Astrocyte (in vitro differentiated cells and primary cell): ENCODE data around the gene ZNF879. TPM values are rescaled to one million over a fixed set of nuclear protein-coding genes. Genes with fewer than 3 reads are reported as not detected.

Experiments
- DNase-seq: peaks from one replicate; pipeline ENCODE4 v3.0.0-alpha.2; 2010; ENCODE audit warnings: low read depth
- FAIRE-seq: peaks from 2 replicates; lab custom pipeline; 2011; peaks lifted over from hg19 to GRCh38; lab: Jason Lieb, UNC
- H2AFZ ChIP-seq: 2 replicates; pipeline ENCODE4 v1.6.0; 2012; ENCODE audit warnings: low read depth, low read length, inconsistent platforms
- H3K27ac ChIP-seq: 2 replicates; pipeline ENCODE4 v1.5.1; 2011; ENCODE audit warnings: low read depth, low read length, inconsistent platforms
- H3K27me3 ChIP-seq: 2 replicates; pipeline ENCODE4 v1.6.0; 2011; ENCODE audit warnings: low read length, inconsistent platforms; ENCODE audit not compliant: insufficient read depth
- H3K36me3 ChIP-seq: 2 replicates; pipeline ENCODE4 v1.5.1; 2011; ENCODE audit warnings: low read length, inconsistent platforms; ENCODE audit not compliant: insufficient read depth
- H3K4me1 ChIP-seq: 2 replicates; pipeline ENCODE4 v1.5.1; 2011; ENCODE audit warnings: low read length, inconsistent platforms; ENCODE audit not compliant: insufficient read depth
- H3K4me2 ChIP-seq: 2 replicates; pipeline ENCODE4 v1.6.0; 2012; ENCODE audit warnings: low read length, inconsistent platforms
- H3K4me3 ChIP-seq: 2 replicates; pipeline ENCODE4 v1.5.1; 2011; ENCODE audit warnings: low read depth, mild to moderate bottlenecking, low read length, inconsistent platforms; ENCODE audit not compliant: insufficient read depth
- H3K79me2 ChIP-seq: 2 replicates; pipeline ENCODE4 v1.6.0; 2012; ENCODE audit warnings: mild to moderate bottlenecking, low read length, inconsistent platforms; ENCODE audit not compliant: insufficient read depth
- H3K9ac ChIP-seq: 2 replicates; pipeline ENCODE4 v1.6.0; 2012; ENCODE audit warnings: mild to moderate bottlenecking, low read length, inconsistent platforms
- H3K9me3 ChIP-seq: 2 replicates; pipeline ENCODE4 v1.5.1; 2012; ENCODE audit warnings: low read depth, mild to moderate bottlenecking, low read length, inconsistent platforms; ENCODE audit not compliant: insufficient read depth
- H4K20me1 ChIP-seq: 2 replicates; pipeline ENCODE4 v1.6.0; 2012; ENCODE audit warnings: low read length, inconsistent platforms; ENCODE audit not compliant: insufficient read depth
- H3K27ac Mint-ChIP-seq: one replicate; pipeline ENCODE4 v1.8.0; 2021; ENCODE audit warnings: mild to moderate bottlenecking, mixed read lengths; ENCODE audit not compliant: unreplicated experiment
- H3K27me3 Mint-ChIP-seq: one replicate; pipeline ENCODE4 v1.8.0; 2021; ENCODE audit warnings: low read depth, mixed read lengths; ENCODE audit not compliant: unreplicated experiment
- H3K36me3 Mint-ChIP-seq: one replicate; pipeline ENCODE4 v1.8.0; 2021; ENCODE audit warnings: low read depth, mixed read lengths; ENCODE audit not compliant: unreplicated experiment
- H3K4me1 Mint-ChIP-seq: one replicate; pipeline ENCODE4 v1.8.0; 2021; ENCODE audit warnings: low read depth, mixed read lengths; ENCODE audit not compliant: unreplicated experiment
- H3K4me3 Mint-ChIP-seq: one replicate; pipeline ENCODE4 v1.8.0; 2021; ENCODE audit warnings: mild to moderate bottlenecking, moderate library complexity, mixed read lengths; ENCODE audit not compliant: unreplicated experiment
- H3K9me3 Mint-ChIP-seq: one replicate; pipeline ENCODE4 v1.8.0; 2021; ENCODE audit warnings: mild to moderate bottlenecking, mixed read lengths; ENCODE audit not compliant: unreplicated experiment
- EZH2 ChIP-seq: IDR thresholded peaks from 2 replicates; pipeline ENCODE4 v1.6.1; 2012; ENCODE audit warnings: mild to moderate bottlenecking, low read length, inconsistent platforms; ENCODE audit not compliant: insufficient read depth
- total RNA-seq: library from RNA; stranded (reverse); gene quantifications from 2 replicates; pipeline ENCODE4 v1.2.1, GENCODE V29; 2021
- TF ChIP-seq, protein P1 (sequence below): IDR thresholded peaks from 2 replicates; pipeline ENCODE4 v1.5.1; 2011; ENCODE audit warnings: low read depth, mild to moderate bottlenecking, inconsistent platforms, low read length, moderate library complexity; ENCODE audit not compliant: insufficient read depth

Gene ZNF879
- total RNA-seq, 1 donor from 2014 or later = 1.9 TPM

GRCh38 chr5:179079165-179079987, 55.8 kb downstream of the ZNF879 start:
- no peak overlapping the region for H3K4me3 ChIP-seq
- H3K27ac Mint-ChIP-seq = no peak overlapping the region
- no peak overlapping the region for H3K27ac ChIP-seq
- peaks cover 54% of the 10 kb centered on the region for H3K9me3 ChIP-seq
- FAIRE-seq (peak; percentile 47), DNase-seq (no peak)
- no peak overlapping the region for H2AFZ ChIP-seq
- TF ChIP-seq, protein P1, sequence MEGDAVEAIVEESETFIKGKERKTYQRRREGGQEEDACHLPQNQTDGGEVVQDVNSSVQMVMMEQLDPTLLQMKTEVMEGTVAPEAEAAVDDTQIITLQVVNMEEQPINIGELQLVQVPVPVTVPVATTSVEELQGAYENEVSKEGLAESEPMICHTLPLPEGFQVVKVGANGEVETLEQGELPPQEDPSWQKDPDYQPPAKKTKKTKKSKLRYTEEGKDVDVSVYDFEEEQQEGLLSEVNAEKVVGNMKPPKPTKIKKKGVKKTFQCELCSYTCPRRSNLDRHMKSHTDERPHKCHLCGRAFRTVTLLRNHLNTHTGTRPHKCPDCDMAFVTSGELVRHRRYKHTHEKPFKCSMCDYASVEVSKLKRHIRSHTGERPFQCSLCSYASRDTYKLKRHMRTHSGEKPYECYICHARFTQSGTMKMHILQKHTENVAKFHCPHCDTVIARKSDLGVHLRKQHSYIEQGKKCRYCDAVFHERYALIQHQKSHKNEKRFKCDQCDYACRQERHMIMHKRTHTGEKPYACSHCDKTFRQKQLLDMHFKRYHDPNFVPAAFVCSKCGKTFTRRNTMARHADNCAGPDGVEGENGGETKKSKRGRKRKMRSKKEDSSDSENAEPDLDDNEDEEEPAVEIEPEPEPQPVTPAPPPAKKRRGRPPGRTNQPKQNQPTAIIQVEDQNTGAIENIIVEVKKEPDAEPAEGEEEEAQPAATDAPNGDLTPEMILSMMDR = no peak
- TF ChIP-seq EZH2 = no peak
- H3K27me3 Mint-ChIP-seq = no peaks in the 10 kb centered on the region
- no peaks in the 10 kb centered on the region for H4K20me1 ChIP-seq
- H3K36me3 Mint-ChIP-seq = peaks cover 58% of the 10 kb centered on the region
- no peaks in the 10 kb centered on the region for H3K79me2 ChIP-seq
- H3K9me3 Mint-ChIP-seq = peaks cover 69% of the 10 kb centered on the region
- no peaks in the 10 kb centered on the region for H3K27me3 ChIP-seq
- H3K4me1 Mint-ChIP-seq = no peaks in the 10 kb centered on the region
- H3K4me2 ChIP-seq = no peak overlapping the region
- no peaks in the 10 kb centered on the region for H3K4me1 ChIP-seq
- H3K4me3 Mint-ChIP-seq = no peak overlapping the region
- no peak overlapping the region for H3K9ac ChIP-seq
- peaks cover 39% of the 10 kb centered on the region for H3K36me3 ChIP-seq

DNA sequence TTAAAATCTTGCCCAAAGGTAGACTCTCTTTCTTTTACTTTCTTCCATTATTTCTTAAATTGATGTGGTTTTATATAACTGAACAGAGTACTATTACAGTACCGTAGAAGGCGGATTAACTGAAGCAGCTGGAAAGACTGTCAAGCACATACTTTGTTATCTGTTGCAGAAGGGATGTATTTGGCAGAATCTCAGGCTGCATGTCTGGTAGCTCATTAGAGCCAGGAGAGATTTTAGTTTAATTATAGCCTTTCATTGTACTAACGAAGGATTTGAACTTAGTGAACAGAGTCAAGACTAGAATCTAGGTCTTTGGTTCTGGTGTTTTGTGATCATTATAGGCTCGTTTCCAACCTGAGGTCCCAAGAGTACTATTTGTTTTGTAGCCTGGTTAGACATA, 57.1 kb downstream of the ZNF879 start:
- Histone ChIP-seq H3K4me1 (no peaks in the 10 kb centered on the region), H3K4me3 (no peak overlapping the region), H3K4me2 (no peak overlapping the region), H3K27ac (no peak overlapping the region), H3K9me3 (peaks cover 61% of the 10 kb centered on the region), H3K27me3 (no peaks in the 10 kb centered on the region), H3K9ac (no peak overlapping the region), H4K20me1 (no peaks in the 10 kb centered on the region), H3K79me2 (no peaks in the 10 kb centered on the region), H3K36me3 (peaks cover 39% of the 10 kb centered on the region), H2AFZ (no peak overlapping the region)
- TF ChIP-seq EZH2 = no peak
- TF ChIP-seq, protein P1 = no peak
- no peak for DNase-seq
- H3K9me3 Mint-ChIP-seq = peaks cover 69% of the 10 kb centered on the region
- no peak overlapping the region for H3K27ac Mint-ChIP-seq
- no peaks in the 10 kb centered on the region for H3K4me1 Mint-ChIP-seq
- no peak overlapping the region for H3K4me3 Mint-ChIP-seq
- FAIRE-seq = no peak
- peaks cover 52% of the 10 kb centered on the region for H3K36me3 Mint-ChIP-seq
- peaks cover under 1% of the 10 kb centered on the region for H3K27me3 Mint-ChIP-seq

Other genes with a start within 250 kb of the ZNF879 start
- 9.5 and 9.8 TPM in 2 replicates for gene ZNF354B, start 163.9 kb upstream of the ZNF879 start, total RNA-seq
- 0.48 and 1.1 TPM in 2 replicates for gene ZFP2, start 127.9 kb upstream of the ZNF879 start, total RNA-seq
- gene ZNF454, start 82.6 kb upstream of the ZNF879 start, total RNA-seq = not detected in 2 replicates
- gene GRM6, start 28.5 kb upstream of the ZNF879 start, total RNA-seq = not detected in 2 replicates
- gene ZNF354C, start 36.6 kb downstream of the ZNF879 start, total RNA-seq = 3.3 and 4.1 TPM in 2 replicates